SK-N-SH treated with all-trans-retinoic acid at 6 μM for 48 hours (cell line): ENCODE measurements around the gene ZPLD1.

Source experiments
- BACH2 ChIP-seq: fragments of 250-450 bp; sonication (Bioruptor Pico); IDR thresholded peaks from 2 replicates; pipeline ENCODE4 v1.9.0; 2021; ENCODE audit warnings: mild to moderate bottlenecking, borderline replicate concordance
- ESRRG ChIP-seq: fragments of 250-450 bp; sonication (Bioruptor Pico); IDR thresholded peaks from 2 replicates; pipeline ENCODE4 v1.6.1; 2021; ENCODE audit warnings: mild to moderate bottlenecking
- OSR1 ChIP-seq: fragments of 250-450 bp; sonication (Bioruptor Pico); IDR thresholded peaks from 2 replicates; pipeline ENCODE4 v1.8.0; 2022; ENCODE audit warnings: moderate library complexity, mild to moderate bottlenecking, inconsistent platforms
- PPARA ChIP-seq: fragments of 250-450 bp; sonication (Bioruptor Pico); IDR thresholded peaks from 2 replicates; pipeline ENCODE4 v1.5.0; 2020; ENCODE audit warnings: mild to moderate bottlenecking, borderline replicate concordance
- RARB ChIP-seq: fragments of 250-450 bp; sonication (Bioruptor Pico); IDR thresholded peaks from 2 replicates; pipeline ENCODE4 v1.8.0; 2021; ENCODE audit warnings: mild to moderate bottlenecking, moderate library complexity
- TCF4 ChIP-seq: fragments of 250-450 bp; sonication (Bioruptor Pico); IDR thresholded peaks from 2 replicates; pipeline ENCODE4 v1.8.0; 2021; ENCODE audit warnings: mild to moderate bottlenecking, moderate library complexity, borderline replicate concordance
- ZFP3 ChIP-seq: fragments of 250-450 bp; sonication (Bioruptor Pico); IDR thresholded peaks from 2 replicates; pipeline ENCODE4 v1.5.0; 2020; ENCODE audit warnings: mild to moderate bottlenecking, moderate library complexity
- ZFP30 ChIP-seq: fragments of 450-650 bp; formaldehyde crosslinking; IDR thresholded peaks from 2 replicates; pipeline ENCODE4 v1.5.0; 2022; ENCODE audit warnings: mild to moderate bottlenecking, moderate library complexity
- ZNF8 ChIP-seq: fragments of 450-650 bp; formaldehyde crosslinking; IDR thresholded peaks from 2 replicates; pipeline ENCODE4 v1.5.0; 2020; ENCODE audit warnings: mild to moderate bottlenecking, moderate library complexity
- TF ChIP-seq, protein P1 (sequence below): fragments of 250-450 bp; sonication (Bioruptor Pico); IDR thresholded peaks from 2 replicates; pipeline ENCODE4 v1.8.0; 2020; ENCODE audit warnings: mild to moderate bottlenecking, moderate library complexity, borderline replicate concordance

DNA sequence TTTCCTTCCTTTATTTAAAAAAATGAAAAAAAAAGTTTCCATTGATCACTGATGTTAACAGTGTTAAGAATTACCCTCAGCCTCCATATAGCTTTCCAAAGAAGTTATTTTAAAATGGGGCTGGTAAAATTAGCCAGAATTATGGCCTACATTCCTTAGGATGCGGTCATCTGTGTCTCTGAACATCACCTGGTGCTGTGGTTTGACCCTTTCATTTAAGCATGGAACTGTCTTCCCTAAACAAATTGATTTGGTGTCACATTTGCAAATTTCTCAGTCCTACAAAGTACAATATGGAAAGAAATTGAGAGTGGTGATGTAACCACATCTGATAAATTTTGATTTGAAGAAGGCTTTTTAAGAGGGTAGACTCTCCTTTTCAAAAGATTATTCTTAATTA is 40.3 kb upstream of the ZPLD1 start:
- TF ChIP-seq ESRRG (CRISPR knock-in tag) (no peak), TCF4 (CRISPR knock-in tag) (no peak), ZNF8 (CRISPR knock-in tag) (no peak), BACH2 (no peak), RARB (CRISPR knock-in tag) (no peak), PPARA (CRISPR knock-in tag) (no peak), ZFP3 (CRISPR knock-in tag) (no peak), ZFP30 (CRISPR knock-in tag) (no peak), OSR1 (CRISPR knock-in tag) (no peak)
- TF ChIP-seq, protein P1, sequence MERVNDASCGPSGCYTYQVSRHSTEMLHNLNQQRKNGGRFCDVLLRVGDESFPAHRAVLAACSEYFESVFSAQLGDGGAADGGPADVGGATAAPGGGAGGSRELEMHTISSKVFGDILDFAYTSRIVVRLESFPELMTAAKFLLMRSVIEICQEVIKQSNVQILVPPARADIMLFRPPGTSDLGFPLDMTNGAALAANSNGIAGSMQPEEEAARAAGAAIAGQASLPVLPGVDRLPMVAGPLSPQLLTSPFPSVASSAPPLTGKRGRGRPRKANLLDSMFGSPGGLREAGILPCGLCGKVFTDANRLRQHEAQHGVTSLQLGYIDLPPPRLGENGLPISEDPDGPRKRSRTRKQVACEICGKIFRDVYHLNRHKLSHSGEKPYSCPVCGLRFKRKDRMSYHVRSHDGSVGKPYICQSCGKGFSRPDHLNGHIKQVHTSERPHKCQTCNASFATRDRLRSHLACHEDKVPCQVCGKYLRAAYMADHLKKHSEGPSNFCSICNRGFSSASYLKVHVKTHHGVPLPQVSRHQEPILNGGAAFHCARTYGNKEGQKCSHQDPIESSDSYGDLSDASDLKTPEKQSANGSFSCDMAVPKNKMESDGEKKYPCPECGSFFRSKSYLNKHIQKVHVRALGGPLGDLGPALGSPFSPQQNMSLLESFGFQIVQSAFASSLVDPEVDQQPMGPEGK, result no peak
